NCI-H2029 (cell line): ENCODE measurements around the gene C8G.

ENCODE experiments used
- DNase-seq: peaks from one replicate; lab custom pipeline; 2025; lab: John Stamatoyannopoulos, UW

The C8G gene

DNA sequence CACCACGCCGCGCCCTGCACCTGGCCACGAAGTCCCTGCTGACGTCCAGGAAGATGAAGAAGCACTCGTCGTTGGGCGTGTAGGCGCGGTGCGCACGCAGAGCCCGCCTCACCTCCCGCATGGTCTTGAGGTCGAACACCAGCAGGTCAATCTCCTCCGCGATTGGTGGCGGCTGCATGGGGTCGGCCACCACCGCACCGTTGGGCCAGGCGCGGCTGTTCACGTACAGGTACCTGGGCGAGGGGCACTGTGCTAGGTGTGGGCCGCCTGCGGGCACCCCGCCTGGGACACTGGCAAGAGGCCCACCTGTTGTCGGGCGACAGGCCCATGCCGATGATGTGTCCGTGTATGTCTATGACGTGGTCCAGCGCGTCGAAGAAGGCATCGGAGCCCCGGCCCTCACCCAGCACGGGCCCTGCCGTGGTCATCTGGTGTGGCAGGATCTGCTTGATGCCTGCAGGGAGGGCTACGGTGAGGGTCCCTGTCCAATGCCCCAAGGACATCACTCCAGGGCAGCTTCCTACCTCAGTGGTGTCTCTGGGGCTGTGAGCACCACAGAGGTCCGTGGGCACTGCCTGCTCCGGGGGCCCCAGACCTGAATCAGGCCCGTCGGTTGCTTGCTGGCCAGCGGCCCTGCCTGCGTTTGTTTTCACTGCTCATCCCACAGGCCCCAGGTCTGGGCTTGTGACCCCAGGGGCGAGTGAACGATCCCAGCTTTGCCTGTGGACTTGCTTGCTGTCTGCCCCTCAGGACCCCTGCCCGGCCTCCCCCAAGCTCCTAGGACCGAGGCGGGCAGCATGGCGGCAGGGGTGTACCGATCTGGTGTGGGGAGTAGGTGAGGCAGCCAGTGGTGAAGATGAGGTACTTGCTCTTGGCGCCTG, 3.6 kb upstream of the C8G start:
- DNase-seq, result no peak

DNA sequence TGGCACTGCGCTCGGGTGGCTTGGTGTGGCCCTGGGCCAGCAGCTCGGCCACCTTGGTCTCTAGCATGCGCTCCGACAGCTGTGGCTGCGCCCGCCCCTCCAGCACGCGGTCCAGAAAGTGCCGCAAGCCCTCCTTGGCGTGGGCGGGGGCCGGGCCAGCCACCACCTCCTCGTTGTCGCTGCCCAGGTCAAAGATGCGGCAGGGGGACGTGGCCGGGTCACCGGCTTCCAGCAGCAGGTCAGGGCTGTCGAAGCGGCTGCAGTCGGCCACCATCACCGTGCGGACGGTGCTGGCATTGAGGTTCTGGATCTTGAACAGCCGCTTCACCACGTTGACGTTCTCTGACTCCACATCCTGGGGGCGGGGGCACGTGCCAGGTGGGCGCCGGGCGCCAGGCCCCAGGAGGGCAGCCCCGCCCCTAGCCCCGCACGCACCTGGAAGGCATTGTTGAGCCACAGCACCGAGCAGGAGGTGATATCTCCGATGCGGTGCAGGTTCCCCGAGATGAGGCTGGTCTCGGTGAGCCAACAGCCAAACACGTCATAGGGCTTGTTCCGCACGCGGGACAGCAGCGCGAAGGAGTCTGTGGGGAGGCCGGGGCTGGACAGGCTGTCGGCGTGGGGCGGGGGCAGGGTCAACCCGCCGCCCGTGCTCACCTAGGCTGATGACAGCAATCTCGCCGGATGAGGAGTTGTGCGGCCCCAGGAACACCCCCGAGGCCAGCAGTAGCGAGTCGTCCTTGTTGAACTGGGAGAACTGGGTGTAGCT, 2.7 kb upstream of the C8G start:
- no peak for DNase-seq

DNA sequence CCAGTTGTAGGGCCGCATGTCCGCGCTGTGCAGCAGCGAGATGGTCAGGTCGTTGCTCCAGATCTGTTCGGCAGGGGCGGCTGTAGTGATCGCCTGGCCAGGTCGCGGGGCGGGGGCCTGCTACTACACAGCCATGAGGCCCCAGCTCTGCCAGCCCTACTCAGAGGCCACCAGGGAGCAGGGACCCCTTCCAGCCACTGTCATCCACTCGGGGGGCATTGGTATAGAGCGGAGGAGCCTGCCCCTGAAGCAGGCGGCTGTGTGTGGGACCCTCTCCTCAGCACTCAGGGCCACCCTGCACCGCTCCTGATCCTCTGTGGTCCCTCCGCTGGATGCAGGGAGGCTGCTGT, 2.2 kb upstream of the C8G start:
- no peak for DNase-seq

DNA sequence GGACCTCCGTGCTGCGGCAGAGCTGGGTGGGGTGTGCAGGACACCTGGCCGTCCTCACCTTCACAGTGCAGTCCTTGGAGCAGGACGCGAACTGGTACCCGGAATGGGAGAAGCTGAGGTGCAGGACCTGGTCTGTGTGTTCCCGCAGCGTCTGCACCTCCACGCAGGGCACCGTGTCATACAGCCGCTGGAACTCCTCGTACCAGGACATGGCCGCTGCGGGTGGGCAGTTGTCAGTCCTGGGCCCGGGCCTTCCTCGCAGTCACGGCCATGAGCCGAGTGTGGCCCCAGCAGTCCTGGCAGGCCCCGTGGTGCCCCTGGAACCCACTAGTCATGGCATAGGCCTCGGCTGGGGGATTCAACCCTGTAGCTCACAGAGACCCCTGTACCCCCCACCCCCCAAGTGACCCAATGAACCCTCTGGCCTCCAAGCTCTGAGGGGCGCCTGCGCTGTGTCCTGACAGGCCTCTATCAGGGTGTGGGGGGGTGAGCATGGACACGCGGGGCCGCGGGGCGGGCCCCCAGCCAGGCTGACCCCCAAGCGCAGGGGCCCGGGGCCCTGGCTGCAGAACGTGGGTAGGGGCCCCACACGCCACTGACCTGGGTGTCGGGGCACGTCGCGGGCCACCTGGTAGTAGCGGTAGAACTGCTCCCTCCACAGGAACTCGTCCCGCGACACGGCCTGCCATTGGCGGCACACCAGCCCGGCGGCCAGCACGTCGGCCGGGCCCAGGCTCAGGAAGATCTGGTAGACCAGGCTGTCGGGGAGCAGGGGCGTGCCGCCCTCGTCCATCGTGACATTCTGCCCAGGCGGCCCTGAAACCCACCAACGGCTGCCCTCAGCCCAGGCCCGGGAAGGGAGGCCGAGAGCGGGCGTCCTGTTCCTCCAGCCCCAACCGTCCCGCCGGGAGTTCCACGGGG, 1.5 kb upstream of the C8G start:
- peak; percentile 32 for DNase-seq

DNA sequence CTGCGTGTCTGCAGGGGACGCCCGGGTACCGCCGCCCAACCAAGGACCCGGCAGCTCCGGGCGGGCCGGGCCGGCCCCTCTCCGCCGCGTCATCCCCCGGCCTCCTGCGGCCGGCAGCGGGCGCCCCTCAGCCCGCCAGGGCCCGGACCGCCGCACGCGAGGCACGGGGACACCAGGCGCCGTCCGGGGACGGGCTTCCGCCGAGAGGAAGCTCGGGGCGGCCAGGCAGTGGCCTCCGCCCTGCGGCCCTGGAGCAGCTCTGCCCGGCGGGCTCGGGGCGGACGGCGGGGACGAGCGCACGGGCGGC, 878 bp upstream of the C8G start:
- no peak for DNase-seq

- no peak for DNase-seq
Observed at GRCh38 chr9:136945333-136946227, 537 bp downstream of the C8G start.

DNA sequence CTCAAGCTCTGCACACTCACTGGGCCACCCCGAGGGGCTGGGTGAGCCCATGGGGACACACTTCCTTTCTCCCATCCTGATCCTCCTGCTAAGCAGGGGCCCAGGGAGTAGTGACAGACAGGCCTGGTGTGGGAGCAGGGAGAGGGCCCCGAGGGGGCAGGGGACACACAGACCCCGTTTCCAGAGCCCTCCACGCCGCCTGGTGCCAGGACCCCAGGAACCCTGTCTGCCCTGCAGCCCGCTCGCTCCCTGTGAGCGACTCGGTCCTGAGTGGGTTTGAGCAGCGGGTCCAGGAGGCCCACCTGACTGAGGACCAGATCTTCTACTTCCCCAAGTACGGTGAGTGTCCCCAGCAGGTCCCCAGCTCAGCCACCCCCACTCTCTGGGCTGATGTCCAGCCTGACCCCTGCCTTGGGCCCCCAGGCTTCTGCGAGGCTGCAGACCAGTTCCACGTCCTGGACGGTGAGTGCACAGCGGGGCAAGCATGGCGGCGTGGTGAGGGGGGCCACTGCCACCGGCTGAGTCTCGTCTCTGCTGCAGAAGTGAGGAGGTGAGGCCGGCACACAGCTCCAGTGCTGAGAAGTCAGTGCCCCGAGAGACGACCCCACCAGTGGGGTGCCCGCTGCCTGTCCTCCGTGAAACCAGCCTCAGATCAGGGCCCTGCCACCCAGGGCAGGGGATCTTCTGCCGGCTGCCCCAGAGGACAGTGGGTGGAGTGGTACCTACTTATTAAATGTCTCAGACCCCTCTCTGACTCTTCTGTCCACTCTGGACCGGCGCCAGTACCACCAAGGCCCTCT, 1.4 kb downstream of the C8G start:
- DNase-seq, result no peak

DNA sequence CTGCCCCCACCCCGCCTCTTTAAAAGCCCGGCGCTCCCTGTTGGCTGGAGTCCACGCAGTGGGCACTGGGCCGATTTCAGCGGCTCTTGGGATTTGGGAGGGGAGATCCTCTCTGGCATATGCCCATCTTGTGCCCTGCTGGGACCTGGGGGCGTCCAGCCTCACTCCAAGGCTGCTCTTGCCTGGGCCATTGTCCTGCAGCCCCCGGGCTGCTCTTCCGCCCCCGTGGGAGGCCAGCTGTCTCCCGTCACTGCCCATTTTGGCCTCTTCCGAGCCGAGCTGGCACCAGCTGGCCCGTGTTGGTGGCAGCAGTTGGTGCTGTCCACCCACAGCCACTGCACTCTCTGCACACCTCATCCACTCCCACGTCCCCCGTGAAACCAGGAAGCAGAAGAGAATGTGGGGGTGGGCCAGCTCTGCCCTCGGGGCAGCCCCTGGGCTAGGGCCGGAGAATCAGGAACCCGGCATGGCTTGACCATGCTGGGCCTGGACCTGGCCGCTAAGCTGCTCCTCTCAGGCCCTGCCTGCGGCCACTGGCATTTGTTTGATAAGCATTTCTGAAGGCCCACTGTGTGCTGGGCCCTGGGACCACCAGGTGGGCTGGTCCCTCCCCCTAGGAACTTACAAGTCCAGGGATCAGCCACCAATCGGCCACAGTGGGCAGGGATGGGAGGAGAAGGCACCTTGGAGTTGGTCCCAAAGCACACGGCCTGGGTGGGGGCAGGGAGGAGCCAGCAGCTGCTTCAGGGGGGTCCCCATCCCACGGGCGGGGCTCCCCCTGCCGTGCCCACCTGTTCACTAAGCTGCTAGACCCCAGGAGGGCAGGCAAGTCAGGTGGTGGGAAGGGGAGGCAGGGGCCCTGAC, 2.2 kb downstream of the C8G start:
- no peak for DNase-seq

DNA sequence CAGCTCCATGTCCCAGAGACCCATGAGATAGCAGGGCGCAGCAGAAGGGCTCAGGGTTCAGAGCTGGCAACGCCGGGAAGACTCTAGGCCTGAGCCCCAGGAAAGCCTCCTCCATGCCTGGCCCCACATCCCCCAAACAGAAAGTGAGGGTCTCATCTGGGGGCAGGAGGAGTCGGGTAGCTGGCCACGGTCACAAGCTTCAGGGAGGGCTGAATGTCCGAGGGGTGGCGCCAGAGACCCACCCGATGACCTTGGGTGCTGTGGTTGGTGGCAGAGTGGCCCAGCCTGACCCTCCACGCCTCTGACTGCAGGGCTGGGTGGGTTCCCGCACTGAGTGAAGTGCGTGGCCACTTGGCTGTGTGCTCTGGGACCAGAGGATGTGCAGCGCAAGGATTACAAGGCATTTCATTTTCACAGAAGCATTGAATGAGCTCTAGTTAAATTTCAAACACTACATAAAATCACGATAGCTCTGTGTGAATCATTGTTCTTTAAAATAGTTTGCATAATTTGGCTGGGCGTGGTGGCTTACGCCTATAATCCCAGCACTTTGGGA, 3.0 kb downstream of the C8G start:
- DNase-seq, result no peak

- DNase-seq, result no peak
Observed at GRCh38 chr9:136949239-136949816, 4.3 kb downstream of the C8G start.

DNA sequence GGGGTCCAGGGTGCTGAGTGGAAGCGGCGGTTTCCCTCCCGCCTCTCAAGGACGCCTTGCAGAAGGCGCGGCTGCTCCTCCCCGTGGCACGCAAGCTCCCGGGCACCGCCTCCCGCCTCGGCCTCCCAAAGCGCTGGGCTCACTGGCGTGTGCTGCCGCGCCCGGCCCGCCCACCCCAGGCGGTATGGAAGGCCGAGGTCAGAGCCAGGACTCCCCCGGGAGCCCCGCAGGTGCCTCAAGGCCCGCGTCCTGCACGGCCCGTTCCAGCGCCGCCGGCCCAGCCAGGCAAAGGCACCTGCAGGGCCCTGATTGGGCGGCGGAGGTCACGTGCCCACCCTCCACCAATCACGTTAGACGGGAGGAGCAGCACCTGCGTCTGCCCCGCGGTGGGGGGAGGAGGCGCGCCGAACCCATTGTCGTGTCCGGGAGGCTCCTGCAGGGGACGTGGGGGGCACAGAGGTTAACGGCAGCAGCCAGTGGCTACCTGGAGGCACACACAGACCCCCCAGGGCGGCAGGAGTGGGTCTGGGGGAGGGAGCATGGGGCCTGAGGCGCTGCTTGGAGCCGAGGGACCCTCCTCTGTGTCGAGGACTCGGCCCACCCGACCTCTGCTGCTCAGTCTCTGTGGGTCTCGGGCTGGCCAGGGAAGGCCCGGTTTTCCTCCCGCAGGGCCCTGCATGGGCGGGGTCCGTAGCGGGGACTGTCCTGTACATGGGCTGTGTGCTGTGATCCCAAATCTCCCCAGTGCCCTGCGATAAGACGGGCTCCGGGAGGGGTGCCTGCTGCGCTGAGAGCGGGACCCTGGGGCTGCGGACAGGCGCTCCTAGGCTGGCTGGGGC, 5.0 kb downstream of the C8G start:
- peak; percentile 94 for DNase-seq

- no peak for DNase-seq
Observed at GRCh38 chr9:136950656-136951276, 5.7 kb downstream of the C8G start.

DNA sequence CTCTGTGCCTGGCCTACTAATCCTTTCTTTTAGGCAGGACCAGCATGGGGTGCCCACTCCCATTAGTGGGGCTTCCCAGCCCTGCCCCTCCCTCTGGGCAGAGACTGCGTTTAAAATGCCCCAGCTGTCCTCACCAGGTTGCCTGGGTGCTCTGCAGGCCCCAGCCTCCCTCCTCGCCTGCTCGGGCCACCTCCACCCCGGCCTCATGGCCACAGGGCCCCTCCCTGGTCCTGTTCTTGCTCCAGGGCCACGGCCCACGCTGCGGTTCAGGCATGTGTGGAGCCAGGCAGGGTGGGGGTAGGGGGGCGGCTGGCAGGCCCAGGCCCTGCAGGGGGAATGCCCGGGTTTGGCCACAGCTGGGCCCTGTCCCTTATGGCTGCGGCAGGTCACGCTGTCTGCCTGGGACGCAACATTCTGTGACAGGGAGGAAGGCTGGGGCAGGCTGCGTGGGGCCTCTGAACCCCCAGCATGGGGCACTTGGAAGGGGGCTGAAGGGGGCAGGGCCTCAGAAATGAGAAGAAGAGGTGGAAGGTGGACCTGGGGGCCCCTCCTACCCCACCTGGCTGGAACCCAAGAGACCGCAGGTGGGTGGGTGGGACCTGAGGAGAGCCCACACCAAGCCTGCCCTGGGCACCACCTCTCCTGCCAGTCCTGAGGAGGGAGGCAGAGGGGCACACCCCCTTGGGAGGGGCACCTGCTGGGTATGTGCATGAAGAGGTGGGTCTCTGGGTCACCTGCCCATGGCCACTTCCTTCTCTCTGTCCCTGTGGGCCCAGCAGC, 6.7 kb downstream of the C8G start, which contains the start of gene LCN12:
LCN12 (plus strand) TSS at position 733 of the 780 bp plus-strand sequence. CDS start 55 bp downstream, outside the sequence.
- DNase-seq, result no peak

DNA sequence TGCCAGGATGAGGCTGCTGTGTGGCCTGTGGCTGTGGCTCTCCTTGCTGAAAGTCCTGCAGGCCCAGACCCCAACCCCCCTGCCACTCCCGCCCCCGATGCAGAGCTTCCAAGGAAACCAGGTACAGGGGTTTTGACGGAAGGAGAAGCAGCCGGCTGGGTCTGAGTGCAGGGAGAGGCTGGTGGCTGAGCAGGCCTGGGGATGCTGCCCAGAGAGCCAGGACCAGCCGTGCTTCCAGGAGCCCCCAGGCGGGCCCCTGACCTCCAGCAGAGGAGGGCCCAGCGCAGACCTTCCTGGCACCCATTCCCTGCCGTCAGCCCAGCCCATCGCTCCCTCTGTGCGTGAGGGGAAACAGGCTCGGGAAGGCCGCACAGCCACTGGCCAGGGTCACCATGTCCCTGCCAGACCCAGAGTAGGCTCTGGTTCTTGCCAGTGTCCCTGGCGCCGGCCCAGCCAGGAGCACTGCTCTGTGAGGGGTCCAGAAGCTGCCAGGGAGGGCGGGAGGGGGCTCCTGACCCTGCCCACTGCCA, 7.3 kb downstream of the C8G start:
- DNase-seq, result no peak

- no peak for DNase-seq
Observed at GRCh38 chr9:136952876-136953770, 8.1 kb downstream of the C8G start.
